ENCODE data around the gene ZFYVE9. TPM values are rescaled to one million over a fixed set of nuclear protein-coding genes. Genes with fewer than 3 reads are reported as not detected.

ZFYVE9 gene
- total and polyA plus RNA-seq, 2 of the 4 experiments (the other 2 are of a cell fraction): 8.3 to 28.7 TPM

DNA sequence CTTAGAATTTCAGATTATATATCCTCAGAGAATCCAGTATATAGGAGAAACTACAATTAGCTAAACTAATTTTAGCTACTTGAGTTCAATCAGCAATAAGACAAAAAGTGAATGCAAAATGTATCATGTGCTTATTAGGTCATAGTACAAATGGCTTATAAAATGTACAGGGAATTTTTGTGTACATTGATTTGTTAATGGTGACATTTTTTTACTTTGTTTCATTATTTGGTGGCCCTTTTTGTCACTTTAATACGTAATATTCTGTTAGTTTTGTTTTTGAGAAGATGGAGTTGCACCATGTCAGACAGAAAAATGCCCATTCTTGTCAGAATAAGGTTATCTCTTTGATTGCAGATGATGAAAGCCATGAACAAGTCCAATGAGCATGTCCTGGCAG lies 190.5 kb downstream of the ZFYVE9 start:
- whole genome bisulfite sequencing, 2 experiments (ENCODE audit: extremely low coverage in 2 of 2, insufficient read length in 1 of 2): 86% methylated on average over 1 of the region's 1 CpG; no CpG with 5 or more reads in 1 of the 2 experiments
- H4K20me1 ChIP-seq (ENCODE audit: insufficient read depth, low read length): no peaks in the 10 kb centered on the region
- dilution Hi-C loops (cut with HindIII; ENCODE audit: low sequenced_read_pairs, unreplicated experiment) (no loop called here), intact Hi-C loops (cut with micrococcal nuclease) (no loop called here), in situ Hi-C loops (cut with MboI; ENCODE audit: low sequenced_read_pairs) (no loop called here)
- H2AFZ ChIP-seq (replicated peaks; ENCODE audit: low read length, poor library complexity): no peak overlapping the region
- no peaks in the 10 kb centered on the region for H3K36me3 ChIP-seq (ENCODE audit: control insufficient read depth, insufficient read depth, low read length)
- ATAC-seq (ENCODE audit: low read depth) (no peak), DNase-seq (no peak)
- no peak overlapping the region for H2BK15ac ChIP-seq (ENCODE audit: low read depth, low read length)
- H2BK5ac ChIP-seq (ENCODE audit: low read depth, low read length, poor library complexity, severe bottlenecking): no peak overlapping the region
- no TSS peak for BruUV-seq (replicated peaks)
- H3K4me1 ChIP-seq (ENCODE audit: control insufficient read depth, insufficient read depth, low read length): no peaks in the 10 kb centered on the region
- H3K9me3 ChIP-seq (ENCODE audit: control insufficient read depth, insufficient read depth, low read length): no peaks in the 10 kb centered on the region
- H3K4me3 ChIP-seq (ENCODE audit: insufficient read depth, low read depth, low read length): no peak overlapping the region
- H3K4ac ChIP-seq (ENCODE audit: low read depth, low read length): no peak overlapping the region
- H3K23ac ChIP-seq (ENCODE audit: low read depth, low read length): no peak overlapping the region
- H3K9me1 ChIP-seq (ENCODE audit: insufficient read depth, low read length): peaks cover 2% of the 10 kb centered on the region; the same call in 1 of the 2 replicates
- TF ChIP-seq SMC3 (IDR thresholded peaks at IDR 0.05; ENCODE audit: low read depth, low read length) (no peak), MAZ (IDR thresholded peaks at IDR 0.05; ENCODE audit: borderline replicate concordance, low read depth, low read length) (no peak), FOS (IDR thresholded peaks at IDR 0.05; ENCODE audit: low read depth, low read length) (no peak), MAFK (IDR thresholded peaks at IDR 0.05; ENCODE audit: low read depth, low read length) (no peak), CHD1 (IDR thresholded peaks at IDR 0.05; ENCODE audit: low read depth, low read length) (no peak), RFX5 (IDR thresholded peaks at IDR 0.05; ENCODE audit: low read depth, low read length) (no peak), MXI1 (IDR thresholded peaks at IDR 0.05; ENCODE audit: borderline replicate concordance, low read depth, low read length) (no peak), RAD21 (IDR thresholded peaks at IDR 0.05; ENCODE audit: low read length) (no peak), CEBPB (IDR thresholded peaks at IDR 0.05; ENCODE audit: low read depth, low read length) (no peak), BHLHE40 (IDR thresholded peaks at IDR 0.05; ENCODE audit: low read depth, low read length) (no peak), NFE2L2 (IDR thresholded peaks at IDR 0.05; ENCODE audit: low read depth, low read length) (no peak), RCOR1 (IDR thresholded peaks at IDR 0.05; ENCODE audit: insufficient replicate concordance, low read length) (no peak), POLR2A (IDR thresholded peaks at IDR 0.05; ENCODE audit: low read depth, low read length) (no peak)
- TF ChIP-seq, protein P1, sequence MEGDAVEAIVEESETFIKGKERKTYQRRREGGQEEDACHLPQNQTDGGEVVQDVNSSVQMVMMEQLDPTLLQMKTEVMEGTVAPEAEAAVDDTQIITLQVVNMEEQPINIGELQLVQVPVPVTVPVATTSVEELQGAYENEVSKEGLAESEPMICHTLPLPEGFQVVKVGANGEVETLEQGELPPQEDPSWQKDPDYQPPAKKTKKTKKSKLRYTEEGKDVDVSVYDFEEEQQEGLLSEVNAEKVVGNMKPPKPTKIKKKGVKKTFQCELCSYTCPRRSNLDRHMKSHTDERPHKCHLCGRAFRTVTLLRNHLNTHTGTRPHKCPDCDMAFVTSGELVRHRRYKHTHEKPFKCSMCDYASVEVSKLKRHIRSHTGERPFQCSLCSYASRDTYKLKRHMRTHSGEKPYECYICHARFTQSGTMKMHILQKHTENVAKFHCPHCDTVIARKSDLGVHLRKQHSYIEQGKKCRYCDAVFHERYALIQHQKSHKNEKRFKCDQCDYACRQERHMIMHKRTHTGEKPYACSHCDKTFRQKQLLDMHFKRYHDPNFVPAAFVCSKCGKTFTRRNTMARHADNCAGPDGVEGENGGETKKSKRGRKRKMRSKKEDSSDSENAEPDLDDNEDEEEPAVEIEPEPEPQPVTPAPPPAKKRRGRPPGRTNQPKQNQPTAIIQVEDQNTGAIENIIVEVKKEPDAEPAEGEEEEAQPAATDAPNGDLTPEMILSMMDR (conservative IDR thresholded peaks at IDR 0.05; ENCODE audit: low read depth, low read length): no peak
- TF ChIP-seq, protein P2, sequence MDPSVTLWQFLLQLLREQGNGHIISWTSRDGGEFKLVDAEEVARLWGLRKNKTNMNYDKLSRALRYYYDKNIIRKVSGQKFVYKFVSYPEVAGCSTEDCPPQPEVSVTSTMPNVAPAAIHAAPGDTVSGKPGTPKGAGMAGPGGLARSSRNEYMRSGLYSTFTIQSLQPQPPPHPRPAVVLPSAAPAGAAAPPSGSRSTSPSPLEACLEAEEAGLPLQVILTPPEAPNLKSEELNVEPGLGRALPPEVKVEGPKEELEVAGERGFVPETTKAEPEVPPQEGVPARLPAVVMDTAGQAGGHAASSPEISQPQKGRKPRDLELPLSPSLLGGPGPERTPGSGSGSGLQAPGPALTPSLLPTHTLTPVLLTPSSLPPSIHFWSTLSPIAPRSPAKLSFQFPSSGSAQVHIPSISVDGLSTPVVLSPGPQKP (IDR thresholded peaks at IDR 0.05; ENCODE audit: borderline replicate concordance, low read depth, low read length): no peak
- TF ChIP-seq, protein P3, sequence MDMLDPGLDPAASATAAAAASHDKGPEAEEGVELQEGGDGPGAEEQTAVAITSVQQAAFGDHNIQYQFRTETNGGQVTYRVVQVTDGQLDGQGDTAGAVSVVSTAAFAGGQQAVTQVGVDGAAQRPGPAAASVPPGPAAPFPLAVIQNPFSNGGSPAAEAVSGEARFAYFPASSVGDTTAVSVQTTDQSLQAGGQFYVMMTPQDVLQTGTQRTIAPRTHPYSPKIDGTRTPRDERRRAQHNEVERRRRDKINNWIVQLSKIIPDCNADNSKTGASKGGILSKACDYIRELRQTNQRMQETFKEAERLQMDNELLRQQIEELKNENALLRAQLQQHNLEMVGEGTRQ (IDR thresholded peaks at IDR 0.05; ENCODE audit: low read depth, low read length): no peak
- H3K56ac ChIP-seq (ENCODE audit: extremely low read depth, insufficient read depth, low read length): no peak overlapping the region
- H2AK5ac ChIP-seq (ENCODE audit: low read depth, low read length): no peak overlapping the region
- POLR2A ChIA-PET (ENCODE audit: unreplicated experiment): interaction anchor here (0.7 kb wide), 1 partner anchor 16 kb away, joined by 3 read pairs; no protein-coding TSS in a partner anchor
- CTCF ChIA-PET: interaction anchor here (0.5 kb wide), 1 partner anchor 185 kb away, joined by 11 read pairs; no protein-coding TSS in a partner anchor
- no peak overlapping the region for H3K27ac ChIP-seq (ENCODE audit: insufficient read depth, low read length)
- no peak overlapping the region for H3K14ac ChIP-seq (replicated peaks; ENCODE audit: low read depth, low read length)
- no peak overlapping the region for H3K9ac ChIP-seq (ENCODE audit: low read depth, low read length)
- H3K4me2 ChIP-seq (ENCODE audit: low read depth, low read length): no peak overlapping the region
- no peak overlapping the region for H3K18ac ChIP-seq (ENCODE audit: low read depth, low read length)
- no peak overlapping the region for H2BK120ac ChIP-seq (ENCODE audit: low read depth, low read length)
- H4K5ac ChIP-seq (ENCODE audit: low read depth, low read length): no peak overlapping the region
- no peaks in the 10 kb centered on the region for H3K27me3 ChIP-seq (ENCODE audit: control insufficient read depth, insufficient read depth, low read length)
- H4K91ac ChIP-seq (ENCODE audit: insufficient read depth, low read depth, low read length): no peak overlapping the region
- no peak overlapping the region for H2BK20ac ChIP-seq (ENCODE audit: low read depth, low read length)
- H4K8ac ChIP-seq (ENCODE audit: low read depth in 2 of 2, low read length in 2 of 2): no peak overlapping the region
- H3K79me1 ChIP-seq (ENCODE audit: low read depth in 1 of 2, low read length in 2 of 2): no peaks in the 10 kb centered on the region
- H2AK9ac ChIP-seq (replicated peaks; ENCODE audit: low read depth, low read length, poor library complexity): no peak overlapping the region

All from IMR-90 (cell line).